Trophoblast cell (in vitro differentiated cells and primary cell): Measurements from ENCODE around the gene DLK1.

ENCODE experiments used
- DNase-seq, 2 donors: peaks; one replicate each; pipeline ENCODE4 v3.0.0-alpha.2; 2016
- H2AFZ ChIP-seq: 2 replicates; pipeline ENCODE4 v1.6.1; 2013; ENCODE audit warnings: low read length, moderate library complexity, mild to moderate bottlenecking; ENCODE audit not compliant: insufficient read depth, poor library complexity
- H2AK5ac ChIP-seq: 2 replicates; pipeline ENCODE4 v1.6.1; 2013; ENCODE audit warnings: mild to moderate bottlenecking, low read length
- H2BK120ac ChIP-seq: 2 replicates; pipeline ENCODE4 v1.6.1; 2013; ENCODE audit warnings: low read length, mild to moderate bottlenecking, moderate library complexity; ENCODE audit not compliant: insufficient read depth, poor library complexity
- H2BK12ac ChIP-seq: 2 replicates; pipeline ENCODE4 v1.6.1; 2013; ENCODE audit warnings: mild to moderate bottlenecking, low read length, moderate library complexity
- H2BK5ac ChIP-seq: 2 replicates; pipeline ENCODE4 v1.6.1; 2013; ENCODE audit warnings: low read length, low read depth, moderate library complexity, mild to moderate bottlenecking; ENCODE audit not compliant: poor library complexity
- H3K14ac ChIP-seq: 2 replicates; pipeline ENCODE4 v1.6.1; 2013; ENCODE audit warnings: mild to moderate bottlenecking, low read length
- H3K18ac ChIP-seq: 2 replicates; pipeline ENCODE4 v1.6.1; 2013; ENCODE audit warnings: mild to moderate bottlenecking, low read length
- H3K23ac ChIP-seq: 2 replicates; pipeline ENCODE4 v1.6.1; 2013; ENCODE audit warnings: low read length
- H3K27ac ChIP-seq: 2 replicates; pipeline ENCODE4 v1.5.1; 2013; ENCODE audit warnings: low read depth, mild to moderate bottlenecking, inconsistent platforms, low read length, moderate library complexity
- H3K27me3 ChIP-seq: 2 replicates; pipeline ENCODE4 v1.6.1; 2013; ENCODE audit warnings: inconsistent platforms, mild to moderate bottlenecking, low read length, moderate library complexity; ENCODE audit not compliant: insufficient read depth
- H3K36me3 ChIP-seq, 2 experiments: 1 replicate in 1 of 2; 2 replicates in 1 of 2; pipeline ENCODE4 v1.6.1; 2013; ENCODE audit warnings: low read length in 2 of 2, mild to moderate bottlenecking in 2 of 2, moderate library complexity in 1 of 2; ENCODE audit not compliant: insufficient read depth in 2 of 2, control insufficient read depth in 1 of 2
- H3K4ac ChIP-seq: 2 replicates; pipeline ENCODE4 v1.6.1; 2013; ENCODE audit warnings: low read depth, mild to moderate bottlenecking, low read length, moderate library complexity
- H3K4me1 ChIP-seq, 2 experiments: 1 replicate in 1 of 2; 2 replicates in 1 of 2; pipeline ENCODE4 v1.6.1; 2013; ENCODE audit warnings: low read length in 2 of 2, mild to moderate bottlenecking in 2 of 2, moderate library complexity in 1 of 2; ENCODE audit not compliant: insufficient read depth in 2 of 2, control insufficient read depth in 1 of 2
- H3K4me2 ChIP-seq: 2 replicates; pipeline ENCODE4 v1.6.1; 2013; ENCODE audit warnings: inconsistent platforms, mild to moderate bottlenecking, low read length, moderate library complexity
- H3K4me3 ChIP-seq: 2 replicates; pipeline ENCODE4 v1.5.1; 2013; ENCODE audit warnings: mild to moderate bottlenecking, low read depth, low read length, inconsistent platforms
- H3K79me1 ChIP-seq: one replicate; pipeline ENCODE4 v1.6.1; 2013; ENCODE audit warnings: low read length
- H3K79me2 ChIP-seq: 2 replicates; pipeline ENCODE4 v1.6.1; 2013; ENCODE audit warnings: low read length, mild to moderate bottlenecking; ENCODE audit not compliant: control insufficient read depth, insufficient read depth, poor library complexity
- H3K9ac ChIP-seq: 2 replicates; pipeline ENCODE4 v1.6.1; 2013; ENCODE audit warnings: mild to moderate bottlenecking, low read length
- H3K9me3 ChIP-seq: 2 replicates; pipeline ENCODE4 v1.6.1; 2013; ENCODE audit warnings: low read depth, mild to moderate bottlenecking, control low read depth, inconsistent platforms, low read length; ENCODE audit not compliant: insufficient read depth
- H4K12ac ChIP-seq: 2 replicates; pipeline ENCODE4 v1.6.1; 2013; ENCODE audit warnings: low read depth, mild to moderate bottlenecking, low read length, moderate library complexity
- H4K8ac ChIP-seq: 2 replicates; pipeline ENCODE4 v1.6.1; 2013; ENCODE audit warnings: low read depth, mild to moderate bottlenecking, low read length, moderate library complexity
- H4K91ac ChIP-seq: one replicate; pipeline ENCODE4 v1.6.1; 2013; ENCODE audit warnings: low read depth, mild to moderate bottlenecking, low read length, moderate library complexity
- WGBS: extraction: QIAGEN DNeasy Blood & Tissue Kit; methylation state at CpG from one replicate; pipeline ENCODE4 v1.1.7; 2013; ENCODE audit warnings: missing lambda C conversion rate; ENCODE audit not compliant: insufficient read length, insufficient coverage; ENCODE audit errors: extremely low coverage; 5-methylcytosine and 5-hydroxymethylcytosine counted together

The DLK1 gene

GRCh38 chr14:100767003-100767787 is 40.5 kb downstream of the DLK1 start:
- WGBS = no CpG with 5 or more reads among the region's 15 CpGs
- no peak overlapping the region for H3K18ac ChIP-seq

GRCh38 chr14:100767788-100768536 is 41.3 kb downstream of the DLK1 start:
- no peak overlapping the region for H2BK5ac ChIP-seq
- H3K27ac ChIP-seq = no peak overlapping the region
- peaks cover 6% of the 10 kb centered on the region for H3K9me3 ChIP-seq
- H2AFZ ChIP-seq = no peak overlapping the region
- no peak overlapping the region for H4K12ac ChIP-seq
- no peak overlapping the region for H3K14ac ChIP-seq
- no peak overlapping the region for H4K8ac ChIP-seq
- H4K91ac ChIP-seq = no peak overlapping the region
- H3K4ac ChIP-seq = no peak overlapping the region
- no peak overlapping the region for H3K4me2 ChIP-seq
- no CpG with 5 or more reads among the region's 14 CpGs for WGBS
- H2BK120ac ChIP-seq = no peak overlapping the region
- no peaks in the 10 kb centered on the region for H3K27me3 ChIP-seq
- H3K79me1 ChIP-seq = no peaks in the 10 kb centered on the region
- H2AK5ac ChIP-seq = no peak overlapping the region
- no peak overlapping the region for H3K9ac ChIP-seq
- no peaks in the 10 kb centered on the region for H3K4me1 ChIP-seq
- H2BK12ac ChIP-seq = no peak overlapping the region
- H3K36me3 ChIP-seq = no peaks in the 10 kb centered on the region
- no peak overlapping the region for H3K18ac ChIP-seq
- no peak overlapping the region for H3K23ac ChIP-seq
- H3K4me3 ChIP-seq = no peak overlapping the region
- no peaks in the 10 kb centered on the region for H3K79me2 ChIP-seq
- DNase-seq = no peak

More at GRCh38 chr14:100767003-100767787, 40.5 kb downstream of the DLK1 start:
- Histone ChIP-seq H3K14ac (no peak overlapping the region), H3K4ac (no peak overlapping the region), H2AK5ac (no peak overlapping the region), H3K9me3 (peaks cover 6% of the 10 kb centered on the region), H4K12ac (no peak overlapping the region), H3K36me3 (no peaks in the 10 kb centered on the region), H2BK12ac (no peak overlapping the region), H3K4me3 (no peak overlapping the region), H3K9ac (no peak overlapping the region), H2BK120ac (no peak overlapping the region), H3K79me2 (no peaks in the 10 kb centered on the region), H2BK5ac (no peak overlapping the region), H3K79me1 (no peaks in the 10 kb centered on the region), H2AFZ (no peak overlapping the region), H3K27ac (no peak overlapping the region), H3K27me3 (no peaks in the 10 kb centered on the region), H3K23ac (no peak overlapping the region), H4K8ac (no peak overlapping the region), H3K4me2 (no peak overlapping the region), H3K4me1 (no peaks in the 10 kb centered on the region), H4K91ac (no peak overlapping the region)
- DNase-seq = no peak

- no peak overlapping the region for H2BK5ac ChIP-seq
- H2BK120ac ChIP-seq = no peak overlapping the region
- H3K79me2 ChIP-seq = no peaks in the 10 kb centered on the region
- H3K36me3 ChIP-seq = no peaks in the 10 kb centered on the region
- no peaks in the 10 kb centered on the region for H3K4me1 ChIP-seq
- no peak overlapping the region for H3K4me2 ChIP-seq
- H2BK12ac ChIP-seq = no peak overlapping the region
- H3K9ac ChIP-seq = no peak overlapping the region
- H3K23ac ChIP-seq = no peak overlapping the region
- H2AK5ac ChIP-seq = no peak overlapping the region
- H4K8ac ChIP-seq = no peak overlapping the region
- H4K91ac ChIP-seq = no peak overlapping the region
- no peak overlapping the region for H3K4ac ChIP-seq
- H2AFZ ChIP-seq = no peak overlapping the region
- H3K4me3 ChIP-seq = no peak overlapping the region
- no peak overlapping the region for H3K18ac ChIP-seq
- peaks cover 5% of the 10 kb centered on the region for H3K9me3 ChIP-seq
- no peaks in the 10 kb centered on the region for H3K27me3 ChIP-seq
- H3K14ac ChIP-seq = no peak overlapping the region
- H3K79me1 ChIP-seq = no peaks in the 10 kb centered on the region
- no peak overlapping the region for H4K12ac ChIP-seq
- WGBS = no CpG with 5 or more reads among the region's 32 CpGs
- no peak for DNase-seq
- no peak overlapping the region for H3K27ac ChIP-seq
Measured at GRCh38 chr14:100769035-100769939, 42.6 kb downstream of the DLK1 start.

GRCh38 chr14:100770046-100770445 is 43.4 kb downstream of the DLK1 start:
- no peaks in the 10 kb centered on the region for H3K36me3 ChIP-seq
- no peak overlapping the region for H4K91ac ChIP-seq
- no peak overlapping the region for H2BK12ac ChIP-seq
- H3K23ac ChIP-seq = no peak overlapping the region
- H3K4me1 ChIP-seq = no peaks in the 10 kb centered on the region
- WGBS = no CpG with 5 or more reads among the region's 4 CpGs
- H3K27me3 ChIP-seq = no peaks in the 10 kb centered on the region
- H3K4me3 ChIP-seq = no peak overlapping the region
- H3K4ac ChIP-seq = no peak overlapping the region
- no peak overlapping the region for H3K18ac ChIP-seq
- no peak overlapping the region for H3K27ac ChIP-seq
- H4K12ac ChIP-seq = no peak overlapping the region
- H3K4me2 ChIP-seq = no peak overlapping the region
- no peak overlapping the region for H2BK120ac ChIP-seq
- no peaks in the 10 kb centered on the region for H3K79me2 ChIP-seq
- no peak overlapping the region for H2AK5ac ChIP-seq
- H3K9me3 ChIP-seq = peaks cover 5% of the 10 kb centered on the region
- H2AFZ ChIP-seq = no peak overlapping the region
- no peaks in the 10 kb centered on the region for H3K79me1 ChIP-seq
- H3K9ac ChIP-seq = no peak overlapping the region
- H4K8ac ChIP-seq = no peak overlapping the region
- no peak overlapping the region for H2BK5ac ChIP-seq
- H3K14ac ChIP-seq = no peak overlapping the region
- no peak for DNase-seq
